Activated CD4-positive, alpha-beta T cell treated with anti-CD3 and anti-CD28 coated beads, Interleukin-2, Interleukin-6, amounts not matched to agents 100 ng/mL and 50 ng/mL, durations not matched to agents 16 hours and 8 hours (primary cell): Measurements from ENCODE around the gene CD52.
A peak's percentile ranks its signal among the peaks of the same experiment; 100 is the strongest.
"Not testable (repeated sequence)": the region's sequence is repeated elsewhere in the genome, so short reads cannot be mapped to it uniquely, and the experiment has no call there.

Experiments
- DNase-seq: peaks from one replicate; pipeline ENCODE4 v3.0.0-alpha.2; 2020

Gene CD52

GRCh38 chr1:26302733-26303405 lies 14.9 kb upstream of the CD52 start:
- no peak for DNase-seq

- DNase-seq = no peak
Observed at GRCh38 chr1:26305667-26306289, 12.0 kb upstream of the CD52 start.

GRCh38 chr1:26306290-26307229 lies 11.2 kb upstream of the CD52 start, which contains the start of gene UBXN11:
TSS of gene UBXN11 (minus strand) at chr1:26306636. CDS start at chr1:26302883, 3,753 bp downstream.
- peak; percentile 98 for DNase-seq

- DNase-seq = peak; percentile 54
Observed at GRCh38 chr1:26307363-26307781, 10.4 kb upstream of the CD52 start.

- peak; percentile 60 for DNase-seq
Observed at GRCh38 chr1:26307966-26308899, 9.5 kb upstream of the CD52 start.

GRCh38 chr1:26314501-26314900 lies 3.3 kb upstream of the CD52 start:
- no peak for DNase-seq

GRCh38 chr1:26315874-26316850 lies 1.6 kb upstream of the CD52 start:
- DNase-seq = no peak

- DNase-seq = no peak
Observed at GRCh38 chr1:26317146-26317545, 612 bp upstream of the CD52 start.

- DNase-seq = peak; percentile 63
Observed at GRCh38 chr1:26318338-26319064, 743 bp downstream of the CD52 start.

- DNase-seq = no peak
Observed at GRCh38 chr1:26320896-26321295, 3.1 kb downstream of the CD52 start.

GRCh38 chr1:26321315-26322041 lies 3.7 kb downstream of the CD52 start:
- peak; percentile 97 for DNase-seq

- no peak for DNase-seq
Observed at GRCh38 chr1:26322042-26322331, 4.2 kb downstream of the CD52 start.

- no peak for DNase-seq
Observed at GRCh38 chr1:26323382-26323781, 5.6 kb downstream of the CD52 start.

- DNase-seq = no peak
Observed at GRCh38 chr1:26324550-26324949, 6.8 kb downstream of the CD52 start.

- no peak for DNase-seq
Observed at GRCh38 chr1:26327956-26328362, 10.2 kb downstream of the CD52 start.

- no peak for DNase-seq
Observed at GRCh38 chr1:26328597-26328996, 10.8 kb downstream of the CD52 start.

- DNase-seq = not testable (repeated sequence)
Observed at GRCh38 chr1:26329380-26329779, 11.6 kb downstream of the CD52 start.

- DNase-seq = no peak
Observed at GRCh38 chr1:26330276-26330675, 12.5 kb downstream of the CD52 start.

GRCh38 chr1:26333312-26333711 lies 15.6 kb downstream of the CD52 start:
- DNase-seq = not testable (repeated sequence)
